SK-N-MC (cell line): ENCODE results near the gene MKLN1.
A peak's percentile ranks its signal among the peaks of the same experiment; 100 is the strongest.
"Not testable (repeated sequence)": the region's sequence is repeated elsewhere in the genome, so short reads cannot be mapped to it uniquely, and the experiment has no call there.

Source experiments
- DNase-seq: peaks from one replicate; pipeline ENCODE4 v3.0.0-alpha.2; 2011; ENCODE audit warnings: low read depth, low spot score
- H3K27ac ChIP-seq: fragments of 200-600 bp; sonication (generic); 2 replicates; pipeline ENCODE4 v1.5.1; 2016; ENCODE audit warnings: mixed run types
- H3K36me3 ChIP-seq: fragments of 200-600 bp; sonication (generic); 2 replicates; pipeline ENCODE4 v1.6.1; 2017; ENCODE audit warnings: antibody characterized with exemption, low read length, mixed read lengths; ENCODE audit not compliant: insufficient read depth
- H3K4me3 ChIP-seq: fragments of 200-600 bp; sonication (generic); 2 replicates; pipeline ENCODE4 v1.5.1; 2016
- H3K9ac ChIP-seq: fragments of 200-600 bp; sonication (generic); 2 replicates; pipeline ENCODE4 v1.8.0; 2017; ENCODE audit warnings: mixed run types, mixed read lengths; ENCODE audit not compliant: insufficient read length
- H3K9me3 ChIP-seq: fragments of 200-600 bp; sonication (generic); 2 replicates; pipeline ENCODE4 v1.6.1; 2017; ENCODE audit warnings: low read depth, mild to moderate bottlenecking, antibody characterized with exemption, low read length, moderate library complexity, mixed read lengths
- EZH2 ChIP-seq: fragments of 200-600 bp; sonication (generic); IDR thresholded peaks from one replicate; pipeline ENCODE4 v1.6.1; 2017; ENCODE audit warnings: antibody characterized with exemption
- FOXP2 ChIP-seq: optimal IDR thresholded peaks from 2 replicates; pipeline ENCODE3; 2011; ENCODE audit warnings: mild to moderate bottlenecking, moderate library complexity; ENCODE audit not compliant: insufficient read depth; ENCODE audit errors: extremely low read length, control extremely low read depth
- POLR2AphosphoS5 ChIP-seq: IDR thresholded peaks from 2 replicates; pipeline ENCODE4 v1.6.1; 2012; ENCODE audit warnings: mild to moderate bottlenecking, low read depth, low read length, borderline replicate concordance

MKLN1 gene

GRCh38 chr7:131502810-131503508 lies 175.3 kb downstream of the MKLN1 start:
- no peak for DNase-seq
- TF ChIP-seq FOXP2 (no peak), POLR2AphosphoS5 (no peak; the same call in 1 of the 2 replicates), EZH2 (no peak)
- H3K9me3 ChIP-seq: no peaks in the 10 kb centered on the region
- H3K4me3 ChIP-seq: no peak overlapping the region
- peak overlapping the region; percentile 38 for H3K27ac ChIP-seq
- no peak overlapping the region for H3K9ac ChIP-seq
- H3K36me3 ChIP-seq: peaks cover 23% of the 10 kb centered on the region; the same call in 1 of the 2 replicates

GRCh38 chr7:131503639-131504038 lies 176.0 kb downstream of the MKLN1 start:
- no peak for DNase-seq
- Histone ChIP-seq H3K9me3 (no peaks in the 10 kb centered on the region), H3K27ac (peak overlapping the region; percentile 38; the same call in 1 of the 2 replicates), H3K9ac (no peak overlapping the region), H3K4me3 (no peak overlapping the region), H3K36me3 (peaks cover 19% of the 10 kb centered on the region; the same call in 1 of the 2 replicates)
- no peak for TF ChIP-seq POLR2AphosphoS5
- TF ChIP-seq EZH2: no peak
- no peak for TF ChIP-seq FOXP2

- Histone ChIP-seq H3K4me3 (no peak overlapping the region), H3K36me3 (peaks cover 19% of the 10 kb centered on the region; the same call in 1 of the 2 replicates), H3K27ac (no peak overlapping the region), H3K9me3 (no peaks in the 10 kb centered on the region), H3K9ac (no peak overlapping the region)
- TF ChIP-seq POLR2AphosphoS5 (no peak), EZH2 (no peak), FOXP2 (no peak)
- DNase-seq: no peak
These were observed 176.7 kb downstream of the MKLN1 start for GRCh38 chr7:131504157-131504899.

- H3K9ac ChIP-seq, DNase-seq, H3K27ac ChIP-seq, H3K4me3 ChIP-seq, H3K9me3 ChIP-seq: not testable (repeated sequence)
- peaks cover 23% of the 10 kb centered on the region; the same call in 1 of the 2 replicates for H3K36me3 ChIP-seq
These were observed 177.5 kb downstream of the MKLN1 start for GRCh38 chr7:131505037-131505620.

- TF ChIP-seq EZH2 (no peak), FOXP2 (no peak), POLR2AphosphoS5 (no peak)
- no peak for DNase-seq
- Histone ChIP-seq H3K4me3 (no peak overlapping the region), H3K9ac (no peak overlapping the region), H3K9me3 (no peaks in the 10 kb centered on the region), H3K36me3 (peaks cover 25% of the 10 kb centered on the region; the same call in 1 of the 2 replicates), H3K27ac (no peak overlapping the region)
These were observed 178.2 kb downstream of the MKLN1 start for GRCh38 chr7:131505636-131506557.

- Histone ChIP-seq H3K36me3 (peaks cover 25% of the 10 kb centered on the region; the same call in 1 of the 2 replicates), H3K4me3 (no peak overlapping the region), H3K9me3 (no peaks in the 10 kb centered on the region), H3K9ac (no peak overlapping the region), H3K27ac (no peak overlapping the region)
- DNase-seq: no peak
- TF ChIP-seq FOXP2: no peak
- no peak for TF ChIP-seq POLR2AphosphoS5
- TF ChIP-seq EZH2: no peak
These were observed 178.9 kb downstream of the MKLN1 start for GRCh38 chr7:131506597-131506996.

GRCh38 chr7:131507592-131508331 lies 180.1 kb downstream of the MKLN1 start:
- no peak for DNase-seq

More at GRCh38 chr7:131507592-131508331, 180.1 kb downstream of the MKLN1 start:
- peaks cover 23% of the 10 kb centered on the region; the same call in 1 of the 2 replicates for H3K36me3 ChIP-seq
- H3K9ac ChIP-seq: no peak overlapping the region
- H3K27ac ChIP-seq: no peak overlapping the region
- TF ChIP-seq FOXP2: no peak
- no peak for TF ChIP-seq POLR2AphosphoS5
- no peak for TF ChIP-seq EZH2
- H3K4me3 ChIP-seq: no peak overlapping the region
- no peaks in the 10 kb centered on the region for H3K9me3 ChIP-seq
